HepG2 (cell line): Measurements from ENCODE around the gene VAV2. TPM values are rescaled to one million over a fixed set of nuclear protein-coding genes. Genes with fewer than 3 reads are reported as not detected.

ENCODE experiments used
- DMAP1 ChIP-seq: IDR thresholded peaks from 2 replicates; pipeline ENCODE4 v1.6.1; 2016
- ELF3 ChIP-seq: IDR thresholded peaks from 2 replicates; pipeline ENCODE4 v1.6.1; 2016; ENCODE audit warnings: missing genetic modification reagents, missing compliant biosample characterization
- KAT2B ChIP-seq: fragments of 150-350 bp; IDR thresholded peaks from 2 replicates; pipeline ENCODE4 v1.6.1; 2014; ENCODE audit warnings: low read depth, low read length, borderline replicate concordance
- MXI1 ChIP-seq: IDR thresholded peaks from 3 replicates; pipeline ENCODE4 v1.6.1; 2012; ENCODE audit warnings: low read depth, low read length, inconsistent platforms, borderline replicate concordance
- RAD21 ChIP-seq: fragments of 450-650 bp; formaldehyde crosslinking; IDR thresholded peaks from 2 replicates; pipeline ENCODE4 v1.5.0; 2020; ENCODE audit warnings: mild to moderate bottlenecking
- RFX1 ChIP-seq: fragments of 450-650 bp; IDR thresholded peaks from 2 replicates; pipeline ENCODE4 v1.6.1; 2017
- SPEN ChIP-seq: sonication (generic); formaldehyde crosslinking; IDR thresholded peaks from 2 replicates; pipeline ENCODE4 v1.5.1; 2020; ENCODE audit warnings: low read depth, mild to moderate bottlenecking, missing genetic modification reagents
- SRSF1 ChIP-seq: fragments of 200-400 bp; formaldehyde crosslinking; optimal IDR thresholded peaks from 2 replicates; pipeline ENCODE3; 2017; ENCODE audit warnings: mild to moderate bottlenecking, low read depth, low read length, moderate library complexity
- THAP9 ChIP-seq: sonication (generic); formaldehyde crosslinking; IDR thresholded peaks from 2 replicates; pipeline ENCODE4; 2020; ENCODE audit warnings: missing genetic modification reagents, mild to moderate bottlenecking, borderline replicate concordance
- ZBTB46 ChIP-seq: sonication (generic); formaldehyde crosslinking; IDR thresholded peaks from 2 replicates; pipeline ENCODE4 v1.4.0; 2020; ENCODE audit warnings: mild to moderate bottlenecking, missing genetic modification reagents, borderline replicate concordance
- ZNF142 ChIP-seq: sonication (generic); formaldehyde crosslinking; IDR thresholded peaks from 2 replicates; pipeline ENCODE4 v1.4.0; 2020; ENCODE audit warnings: missing genetic modification reagents
- ZNF20 ChIP-seq: sonication (generic); formaldehyde crosslinking; IDR thresholded peaks from 2 replicates; pipeline ENCODE4 v1.4.0; 2020; ENCODE audit warnings: mild to moderate bottlenecking, moderate library complexity, missing genetic modification reagents
- ZNF275 ChIP-seq: sonication (generic); formaldehyde crosslinking; IDR thresholded peaks from 2 replicates; pipeline ENCODE4 v1.8.0; 2022; ENCODE audit warnings: missing genetic modification reagents, mild to moderate bottlenecking, inconsistent platforms, borderline replicate concordance
- ZNF331 ChIP-seq: sonication (generic); formaldehyde crosslinking; IDR thresholded peaks from 2 replicates; pipeline ENCODE4 v1.4.0; 2020; ENCODE audit warnings: missing genetic modification reagents
- ZNF44 ChIP-seq: sonication (generic); formaldehyde crosslinking; IDR thresholded peaks from 2 replicates; pipeline ENCODE4 v1.5.1; 2020; ENCODE audit warnings: mild to moderate bottlenecking, missing genetic modification reagents
- ZNF501 ChIP-seq: sonication (generic); formaldehyde crosslinking; IDR thresholded peaks from 2 replicates; pipeline ENCODE4 v1.5.1; 2020; ENCODE audit warnings: mild to moderate bottlenecking, moderate library complexity, missing genetic modification reagents
- ZZZ3 ChIP-seq: sonication (generic); formaldehyde crosslinking; IDR thresholded peaks from 2 replicates; pipeline ENCODE4 v1.4.0; 2020; ENCODE audit warnings: missing genetic modification reagents, mild to moderate bottlenecking, borderline replicate concordance
- polyA plus RNA-seq, 8 experiments: library from polyadenylated mRNA; depleted of rRNA in 3 of 8; stranded (reverse) in 7 of 8; unstranded in 1 of 8; fragments of >200 nt; fragmentation: Illumina TruSeq in 4 of 8; extraction: Trizol in 4 of 8; gene quantifications; 2 replicates each; pipeline versions ENCODE4 v1.2.1 to v1.2.3, GENCODE V29; 2011 to 2016; ENCODE audit warnings: low read depth in 4 of 8, missing spikeins in 1 of 8, mixed read lengths in 1 of 8; ENCODE audit not compliant: insufficient read depth in 1 of 8
- total RNA-seq, 5 experiments: library from RNA; depleted of rRNA; stranded (reverse); fragments of >200 nt; fragmentation: Illumina TruSeq; extraction: Trizol; gene quantifications; 2 replicates each; pipeline ENCODE4 v1.2.3, GENCODE V29; 2016; ENCODE audit warnings: low read depth in 1 of 5

The VAV2 gene
- total and polyA plus RNA-seq, 2 of the 13 experiments (the other 11 are each of a cell fraction or from before 2014, with no cell fraction given), result 22.5 to 22.9 TPM

- TF ChIP-seq ZNF142 (CRISPR knock-in tag) (0 out of 2 replicates have a peak, but pooled peaks have one; percentile 18), KAT2B (no peak), SRSF1 (no peak), THAP9 (CRISPR knock-in tag) (peak; percentile 60; the same call in 1 of the 2 replicates), DMAP1 (peak; percentile 67; the same call in 1 of the 2 replicates), SPEN (CRISPR knock-in tag) (peak; percentile 82; the same call in 1 of the 2 replicates), ZNF331 (CRISPR knock-in tag) (0 out of 2 replicates have a peak, but pooled peaks have one; percentile 26), ZNF275 (CRISPR knock-in tag) (0 out of 2 replicates have a peak, but pooled peaks have one; percentile 39), RAD21 (CRISPR knock-in tag) (0 out of 2 replicates have a peak, but pooled peaks have one; percentile 12), ZNF44 (CRISPR knock-in tag) (no peak), MXI1 (peak; percentile 83; the same call in 1 of the 3 replicates), ELF3 (CRISPR knock-in tag) (peak; percentile 59; the same call in 1 of the 2 replicates), ZNF501 (CRISPR knock-in tag) (peak; percentile 60; the same call in 1 of the 2 replicates), ZBTB46 (CRISPR knock-in tag) (no peak), ZNF20 (CRISPR knock-in tag) (no peak), RFX1 (peak; percentile 72), ZZZ3 (no peak)
Measured at GRCh38 chr9:133888048-133888808, 103.9 kb downstream of the VAV2 start (continued).
